Testis (tissue), 3 donors: Measurements from ENCODE around the gene PTP4A2. TPM values are rescaled to one million over a fixed set of nuclear protein-coding genes. Genes with fewer than 3 reads are reported as not detected.
"Not testable (repeated sequence)": the region's sequence is repeated elsewhere in the genome, so short reads cannot be mapped to it uniquely, and the experiment has no call there.

Source experiments
- DNase-seq: peaks from one replicate; pipeline ENCODE4 v3.0.0-alpha.2; 2019
- H3K27ac ChIP-seq, 2 donors: fragments of 200-600 bp; sonication (generic); one replicate each; pipeline ENCODE4 v1.5.1; 2019
- H3K27me3 ChIP-seq: fragments of 200-600 bp; sonication (generic); one replicate; pipeline ENCODE4 v1.5.1; 2019
- H3K36me3 ChIP-seq: fragments of 200-600 bp; sonication (generic); one replicate; pipeline ENCODE4 v1.5.1; 2017; ENCODE audit warnings: low read depth; ENCODE audit errors: missing control alignments
- H3K4me1 ChIP-seq: fragments of 200-600 bp; sonication (generic); one replicate; pipeline ENCODE4 v1.5.1; 2019
- H3K4me3 ChIP-seq, 2 donors: fragments of 200-600 bp; sonication (generic); one replicate each; pipeline ENCODE4 v1.5.1; 2017 to 2019
- H3K9me3 ChIP-seq: fragments of 200-600 bp; sonication (generic); one replicate; pipeline ENCODE4 v1.5.1; 2017
- CTCF ChIP-seq, 3 experiments: fragments of 450-650 bp in 2 of 3; fragments of 200-600 bp in 1 of 3; sonication (generic) in 1 of 3; IDR thresholded peaks; one replicate each; pipeline ENCODE4 v1.5.1; 2016 to 2019; ENCODE audit warnings: antibody characterized with exemption in 3 of 3, mild to moderate bottlenecking in 2 of 3, moderate library complexity in 1 of 3
- POLR2A ChIP-seq: fragments of 450-650 bp; IDR thresholded peaks from one replicate; pipeline ENCODE4 v1.6.1; 2017; ENCODE audit warnings: antibody characterized with exemption, mild to moderate bottlenecking, moderate library complexity
- WGBS, 2 donors: methylation state at CpG; one replicate each; pipeline ENCODE4 v1.1.5; 2018; 5-methylcytosine and 5-hydroxymethylcytosine counted together
- intact Hi-C: fragments of 100-400 bp; cut with DNase I; formaldehyde crosslinking; loops from one replicate; pipeline ENCODE4 v1.15.1; 2023; ENCODE audit warnings: low total_unique reads
- polyA plus RNA-seq: library from polyadenylated mRNA; stranded (reverse); fragments of 350-450 nt; fragmentation: Illumina TruSeq; extraction: RNeasy Lipid Tissue Mini Kit (QIAGEN cat#74804); gene quantifications from one replicate; pipeline ENCODE4 v1.2.3, GENCODE V29; 2014; ENCODE audit warnings: low read depth, low replicate concordance; ENCODE audit not compliant: insufficient read depth
- total RNA-seq, 2 donors: library from RNA; depleted of rRNA; stranded (reverse); fragments of >200 nt; gene quantifications; one replicate each; pipeline ENCODE4 v1.2.3, GENCODE V29; 2016

PTP4A2 gene
- total and polyA plus RNA-seq, 3 donors from 2014 or later = 137 to 305 (median 189) TPM

GRCh38 chr1:31901838-31902509 lies 36.2 kb downstream of the PTP4A2 start:
- no peaks in the 10 kb centered on the region for H3K36me3 ChIP-seq
- WGBS, 2 donors = 96 to 97% methylated on average over 6 of the region's 6 CpGs
- intact Hi-C loops = no loop called here
- no peak for DNase-seq
- TF ChIP-seq CTCF (IDR thresholded peaks at IDR 0.05) (no peak), POLR2A (no peak)
- H3K9me3 ChIP-seq = no peaks in the 10 kb centered on the region
- H3K4me1 ChIP-seq = no peaks in the 10 kb centered on the region
- H3K27me3 ChIP-seq = no peaks in the 10 kb centered on the region
- H3K4me3 ChIP-seq = no peak overlapping the region
- H3K27ac ChIP-seq = no peak overlapping the region

GRCh38 chr1:31900790-31901189 lies 37.4 kb downstream of the PTP4A2 start:
- DNase-seq = no peak
- 89 to 97% methylated on average over 3 of the region's 3 CpGs for WGBS, 2 donors
- intact Hi-C loops = no loop called here
- H3K27ac ChIP-seq = no peak overlapping the region
- H3K4me3 ChIP-seq = no peak overlapping the region
- no peaks in the 10 kb centered on the region for H3K9me3 ChIP-seq
- no peaks in the 10 kb centered on the region for H3K4me1 ChIP-seq
- H3K36me3 ChIP-seq = no peaks in the 10 kb centered on the region
- TF ChIP-seq POLR2A (no peak), CTCF (IDR thresholded peaks at IDR 0.05) (no peak)
- H3K27me3 ChIP-seq = no peaks in the 10 kb centered on the region

- intact Hi-C loops = no loop called here
- 83 to 92% methylated on average over 6 of the region's 6 CpGs for WGBS, 2 donors
- Histone ChIP-seq H3K27ac (no peak overlapping the region), H3K4me3 (no peak overlapping the region), H3K36me3 (no peaks in the 10 kb centered on the region), H3K27me3 (no peaks in the 10 kb centered on the region), H3K9me3 (no peaks in the 10 kb centered on the region), H3K4me1 (no peaks in the 10 kb centered on the region)
- no peak for TF ChIP-seq CTCF (IDR thresholded peaks at IDR 0.05)
- TF ChIP-seq POLR2A = no peak
- no peak for DNase-seq
These were observed 40.6 kb downstream of the PTP4A2 start for GRCh38 chr1:31897526-31898100.

GRCh38 chr1:31895474-31896198 lies 42.5 kb downstream of the PTP4A2 start:
- H3K27me3 ChIP-seq, H3K9me3 ChIP-seq, H3K4me3 ChIP-seq, H3K36me3 ChIP-seq, intact Hi-C loops, DNase-seq, H3K4me1 ChIP-seq, H3K27ac ChIP-seq: not testable (repeated sequence)
- WGBS, 2 donors = 93 to 95% methylated on average over 2 of the region's 2 CpGs

- H3K27ac ChIP-seq = no peak overlapping the region
- no peaks in the 10 kb centered on the region for H3K27me3 ChIP-seq
- no peak overlapping the region for H3K4me3 ChIP-seq
- intact Hi-C loops = no loop called here
- no peak for TF ChIP-seq CTCF (IDR thresholded peaks at IDR 0.05)
- TF ChIP-seq POLR2A = no peak
- no peaks in the 10 kb centered on the region for H3K4me1 ChIP-seq
- 84 to 88% methylated on average over 3 of the region's 3 CpGs for WGBS, 2 donors
- H3K36me3 ChIP-seq = no peaks in the 10 kb centered on the region
- no peaks in the 10 kb centered on the region for H3K9me3 ChIP-seq
- DNase-seq = no peak
These were observed 46.9 kb downstream of the PTP4A2 start for GRCh38 chr1:31891280-31891679.
